Mesendoderm (in vitro differentiated cells): ENCODE results near the gene ADAM33.

Experiments used
- DNase-seq: peaks from one replicate; pipeline ENCODE4 v3.0.0; 2013
- H2AK5ac ChIP-seq: 2 replicates; pipeline ENCODE4 v1.6.1; 2013; ENCODE audit warnings: low read length, inconsistent platforms
- H2BK120ac ChIP-seq: 2 replicates; pipeline ENCODE4 v1.6.1; 2013; ENCODE audit warnings: low read depth, mild to moderate bottlenecking, low read length, moderate library complexity, mixed read lengths
- H2BK15ac ChIP-seq: replicated peaks from 2 replicates; pipeline ENCODE4 v1.6.1; 2013; ENCODE audit warnings: low read depth, mild to moderate bottlenecking, moderate library complexity
- H2BK5ac ChIP-seq: 2 replicates; pipeline ENCODE4 v1.6.1; 2013; ENCODE audit warnings: low read length, inconsistent platforms
- H3K18ac ChIP-seq: 2 replicates; pipeline ENCODE4 v1.6.1; 2013; ENCODE audit warnings: mild to moderate bottlenecking, low read length, mixed read lengths
- H3K23ac ChIP-seq: one replicate; pipeline ENCODE4 v1.6.1; 2013; ENCODE audit warnings: low read length
- H3K27ac ChIP-seq: 2 replicates; pipeline ENCODE4 v1.5.1; 2013; ENCODE audit warnings: low read depth, mild to moderate bottlenecking, inconsistent platforms, low read length, moderate library complexity
- H3K27me3 ChIP-seq: 2 replicates; pipeline ENCODE4 v1.6.1; 2013; ENCODE audit warnings: low read length, control low read depth, mild to moderate bottlenecking, inconsistent platforms; ENCODE audit not compliant: insufficient read depth, poor library complexity
- H3K36me3 ChIP-seq: 2 replicates; pipeline ENCODE4 v1.6.1; 2013; ENCODE audit warnings: low read length, inconsistent platforms; ENCODE audit not compliant: control insufficient read depth, insufficient read depth
- H3K4ac ChIP-seq: one replicate; pipeline ENCODE4 v1.6.1; 2013; ENCODE audit warnings: low read depth, mild to moderate bottlenecking, low read length, moderate library complexity
- H3K4me1 ChIP-seq: 2 replicates; pipeline ENCODE4 v1.6.1; 2013; ENCODE audit warnings: low read depth, low read length, inconsistent platforms; ENCODE audit not compliant: control insufficient read depth
- H3K4me2 ChIP-seq: 2 replicates; pipeline ENCODE4 v1.6.1; 2013; ENCODE audit warnings: low read length
- H3K4me3 ChIP-seq: 2 replicates; pipeline ENCODE4 v1.5.1; 2013; ENCODE audit warnings: mild to moderate bottlenecking, low read length
- H3K56ac ChIP-seq: one replicate; pipeline ENCODE4 v1.6.1; 2013; ENCODE audit warnings: low read length
- H3K79me1 ChIP-seq: 2 replicates; pipeline ENCODE4 v1.6.1; 2013; ENCODE audit warnings: low read length, inconsistent platforms
- H3K79me2 ChIP-seq: 2 replicates; pipeline ENCODE4 v1.6.1; 2013; ENCODE audit warnings: mild to moderate bottlenecking, low read length; ENCODE audit not compliant: control insufficient read depth, insufficient read depth
- H3K9ac ChIP-seq: 2 replicates; pipeline ENCODE4 v1.6.1; 2013; ENCODE audit warnings: low read length, inconsistent platforms
- H4K5ac ChIP-seq: one replicate; pipeline ENCODE4 v1.6.1; 2013; ENCODE audit warnings: low read length
- H4K8ac ChIP-seq: one replicate; pipeline ENCODE4 v1.6.1; 2013; ENCODE audit warnings: low read depth, mild to moderate bottlenecking, control low read depth, low read length, moderate library complexity
- WGBS: extraction: QIAGEN DNeasy Blood & Tissue Kit; methylation state at CpG from one replicate; pipeline ENCODE4 v1.1.7; 2013; ENCODE audit warnings: low lambda C conversion rate, missing lambda C conversion rate; ENCODE audit not compliant: insufficient coverage; ENCODE audit errors: extremely low coverage; 5-methylcytosine and 5-hydroxymethylcytosine counted together

The ADAM33 gene

DNA sequence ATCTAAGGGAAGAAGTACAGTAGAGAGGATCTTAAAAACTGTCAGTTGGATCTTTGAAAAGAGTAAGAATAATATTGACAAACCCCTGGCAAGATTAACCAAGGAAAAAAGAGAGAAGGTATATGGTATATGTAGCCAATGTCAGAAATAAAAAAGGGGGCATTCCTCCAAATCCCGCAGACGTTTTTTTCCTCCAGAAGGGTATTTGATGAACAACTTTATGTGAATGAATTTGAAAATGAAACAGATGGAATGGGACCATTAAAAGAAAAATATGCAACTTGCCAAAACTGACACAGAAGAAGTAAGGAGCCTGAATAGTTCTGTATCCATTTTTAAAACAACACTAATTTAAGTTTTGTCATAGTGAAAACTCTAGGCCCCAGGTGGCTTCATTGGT is 54.3 kb downstream of the ADAM33 start:
- no CpG with 5 or more reads among the region's 2 CpGs for WGBS
- Histone ChIP-seq H3K4me2 (no peak overlapping the region), H3K4me1 (peaks cover 7% of the 10 kb centered on the region)

DNA sequence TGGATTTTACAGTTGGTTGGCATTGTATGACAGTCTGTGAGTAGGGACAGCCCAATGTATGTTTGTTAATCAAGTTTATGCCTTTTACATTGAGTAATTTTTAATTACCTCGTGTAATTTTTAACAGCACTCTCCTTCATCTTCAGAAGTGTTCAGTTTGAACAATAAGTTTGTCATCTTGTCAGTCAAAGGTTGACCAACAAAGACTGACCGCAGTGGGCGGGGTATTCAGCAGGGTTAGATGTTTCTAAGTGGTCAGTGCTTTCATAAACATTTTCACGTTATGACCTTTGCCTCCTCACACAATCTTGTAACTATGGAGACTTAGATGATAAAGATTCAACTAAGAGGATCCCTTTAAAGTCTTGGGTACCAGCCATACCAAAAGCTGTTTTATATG is 59.4 kb downstream of the ADAM33 start:
- Histone ChIP-seq H3K27ac (no peak overlapping the region), H3K79me2 (no peaks in the 10 kb centered on the region), H2BK5ac (no peak overlapping the region), H3K4me1 (no peaks in the 10 kb centered on the region), H3K4ac (no peak overlapping the region), H2AK5ac (no peak overlapping the region), H3K18ac (no peak overlapping the region), H3K27me3 (no peaks in the 10 kb centered on the region), H3K56ac (no peak overlapping the region), H3K9ac (no peak overlapping the region), H3K4me3 (no peak overlapping the region), H3K23ac (no peak overlapping the region), H2BK15ac (no peak overlapping the region), H4K8ac (no peak overlapping the region), H4K5ac (no peak overlapping the region), H3K36me3 (no peaks in the 10 kb centered on the region), H2BK120ac (no peak overlapping the region), H3K79me1 (no peaks in the 10 kb centered on the region), H3K4me2 (no peak overlapping the region)
- no CpG with 5 or more reads among the region's 4 CpGs for WGBS
- DNase-seq, result no peak

More for the DNA sequence above, 54.3 kb downstream of the ADAM33 start:
- H2AK5ac ChIP-seq, result no peak overlapping the region
- no peak overlapping the region for H3K9ac ChIP-seq
- H3K18ac ChIP-seq, result no peak overlapping the region
- no peak overlapping the region for H3K23ac ChIP-seq
- no peak overlapping the region for H3K56ac ChIP-seq
- H3K4ac ChIP-seq, result no peak overlapping the region
- no peak overlapping the region for H4K5ac ChIP-seq
- no peaks in the 10 kb centered on the region for H3K79me1 ChIP-seq
- H2BK15ac ChIP-seq, result no peak overlapping the region
- no peak overlapping the region for H3K27ac ChIP-seq
- no peak overlapping the region for H2BK120ac ChIP-seq
- no peak overlapping the region for H4K8ac ChIP-seq
- H3K27me3 ChIP-seq, result no peaks in the 10 kb centered on the region
- H3K79me2 ChIP-seq, result no peaks in the 10 kb centered on the region
- DNase-seq, result no peak
- no peaks in the 10 kb centered on the region for H3K36me3 ChIP-seq
- H2BK5ac ChIP-seq, result no peak overlapping the region
- no peak overlapping the region for H3K4me3 ChIP-seq

DNA sequence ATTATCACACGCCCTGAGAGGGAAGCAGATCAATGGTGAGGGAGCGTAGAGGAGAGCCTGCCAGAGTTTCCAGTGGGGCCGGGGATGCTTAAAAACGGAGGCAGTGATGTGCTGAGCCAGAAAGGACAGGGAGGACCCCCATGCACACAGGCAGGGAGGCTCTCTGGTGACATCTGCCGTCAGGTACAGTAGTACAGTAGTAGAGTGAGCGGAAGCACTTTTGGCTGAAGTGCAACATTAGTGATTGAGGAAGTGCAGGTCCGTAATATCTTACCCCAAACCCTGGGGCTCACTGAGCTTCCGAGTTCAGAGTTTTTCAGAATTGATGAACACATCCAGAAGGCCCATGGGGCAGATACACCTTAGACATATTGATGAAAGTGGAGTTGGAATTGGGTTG is 60.7 kb downstream of the ADAM33 start:
- Histone ChIP-seq H3K4me1 (peaks cover 3% of the 10 kb centered on the region), H3K79me2 (no peaks in the 10 kb centered on the region), H3K4ac (no peak overlapping the region), H3K23ac (no peak overlapping the region), H3K4me2 (no peak overlapping the region), H3K56ac (no peak overlapping the region), H3K79me1 (no peaks in the 10 kb centered on the region), H3K27me3 (no peaks in the 10 kb centered on the region), H2BK120ac (no peak overlapping the region), H3K36me3 (no peaks in the 10 kb centered on the region), H3K18ac (no peak overlapping the region), H4K8ac (no peak overlapping the region), H3K9ac (no peak overlapping the region), H4K5ac (no peak overlapping the region), H3K27ac (no peak overlapping the region), H3K4me3 (no peak overlapping the region), H2AK5ac (no peak overlapping the region), H2BK5ac (no peak overlapping the region), H2BK15ac (no peak overlapping the region)
- DNase-seq, result peak; percentile 56
- WGBS, result no CpG with 5 or more reads among the region's 8 CpGs
